ENCODE results near the gene CACNA2D4. TPM values are rescaled to one million over a fixed set of nuclear protein-coding genes. Genes with fewer than 3 reads are reported as not detected.

CACNA2D4 gene
- total RNA-seq, 1 experiment from 2014 or later, result not detected

GRCh38 chr12:1826401-1826800, 92.1 kb downstream of the CACNA2D4 start:
- intact Hi-C loops (cut with micrococcal nuclease), result no loop called here
- no peaks in the 10 kb centered on the region for H4K20me1 ChIP-seq (ENCODE audit: low read length)
- no peak overlapping the region for H3K4me2 ChIP-seq (ENCODE audit: low read length)
- BruUV-seq (replicated peaks), result no TSS peak
- POLR2A ChIA-PET (ENCODE audit: unreplicated experiment), result no interaction called here
- H3K4me1 ChIP-seq (ENCODE audit: insufficient read depth, low read length), result peaks cover 2% of the 10 kb centered on the region; the same call in 1 of the 2 replicates
- no peaks in the 10 kb centered on the region for H3K9me3 ChIP-seq (ENCODE audit: low read length)
- no peak overlapping the region for H3K27ac ChIP-seq (ENCODE audit: low read length)
- no peaks in the 10 kb centered on the region for H3F3A ChIP-seq (ENCODE audit: low read length, unreplicated experiment)
- CTCF ChIA-PET, result no interaction called here
- no peaks in the 10 kb centered on the region for H3K79me2 ChIP-seq (ENCODE audit: low read length)
- no peaks in the 10 kb centered on the region for H3K9me2 ChIP-seq (replicated peaks; ENCODE audit: low read length)
- H3K4me3 ChIP-seq (ENCODE audit: low read length), result no peak overlapping the region
- DNase-seq (no peak), ATAC-seq (no peak)
- H3K27me3 ChIP-seq (ENCODE audit: low read length), result peaks cover 39% of the 10 kb centered on the region
- TF ChIP-seq CTCF (conservative IDR thresholded peaks at IDR 0.05; ENCODE audit: low read depth, low read length) (no peak), EZH2phosphoT487 (IDR thresholded peaks at IDR 0.05; ENCODE audit: borderline replicate concordance, low read length) (no peak)
- no peaks in the 10 kb centered on the region for H3K36me3 ChIP-seq (ENCODE audit: low read depth, low read length)
- H3K9ac ChIP-seq (ENCODE audit: low read length), result no peak overlapping the region
- H2AFZ ChIP-seq (ENCODE audit: low read length), result no peak overlapping the region

- Histone ChIP-seq H4K20me1 (ENCODE audit: low read length) (no peaks in the 10 kb centered on the region), H3F3A (ENCODE audit: low read length, unreplicated experiment) (no peaks in the 10 kb centered on the region), H3K4me3 (ENCODE audit: low read length) (no peak overlapping the region), H3K27me3 (ENCODE audit: low read length) (peaks cover 47% of the 10 kb centered on the region), H3K79me2 (ENCODE audit: low read length) (no peaks in the 10 kb centered on the region), H3K9me3 (ENCODE audit: low read length) (no peaks in the 10 kb centered on the region), H3K36me3 (ENCODE audit: low read depth, low read length) (no peaks in the 10 kb centered on the region), H3K4me2 (ENCODE audit: low read length) (no peak overlapping the region), H3K4me1 (ENCODE audit: insufficient read depth, low read length) (no peaks in the 10 kb centered on the region), H3K27ac (ENCODE audit: low read length) (no peak overlapping the region), H2AFZ (ENCODE audit: low read length) (no peak overlapping the region), H3K9ac (ENCODE audit: low read length) (no peak overlapping the region), H3K9me2 (replicated peaks; ENCODE audit: low read length) (no peaks in the 10 kb centered on the region)
- BruUV-seq (replicated peaks), result no TSS peak
- ATAC-seq, result no peak
- TF ChIP-seq EZH2 (IDR thresholded peaks at IDR 0.05; ENCODE audit: low read length, unreplicated experiment) (no peak), CTCF (conservative IDR thresholded peaks at IDR 0.05; ENCODE audit: low read depth, low read length) (no peak), EZH2phosphoT487 (IDR thresholded peaks at IDR 0.05; ENCODE audit: borderline replicate concordance, low read length) (no peak)
- ChIA-PET POLR2A (ENCODE audit: unreplicated experiment) (no interaction called here), CTCF (no interaction called here)
- intact Hi-C loops (cut with micrococcal nuclease), result no loop called here
- no peak for DNase-seq
Observed at GRCh38 chr12:1825382-1826102, 92.9 kb downstream of the CACNA2D4 start.

- ChIA-PET POLR2A (ENCODE audit: unreplicated experiment) (no interaction called here), CTCF (no interaction called here)
- DNase-seq (no peak), ATAC-seq (no peak)
- Histone ChIP-seq H3K4me1 (ENCODE audit: insufficient read depth, low read length) (no peaks in the 10 kb centered on the region), H3K36me3 (ENCODE audit: low read depth, low read length) (no peaks in the 10 kb centered on the region), H3K9me2 (replicated peaks; ENCODE audit: low read length) (no peaks in the 10 kb centered on the region), H2AFZ (ENCODE audit: low read length) (no peak overlapping the region), H3K4me2 (ENCODE audit: low read length) (no peak overlapping the region), H3K9ac (ENCODE audit: low read length) (no peak overlapping the region), H3K9me3 (ENCODE audit: low read length) (no peaks in the 10 kb centered on the region), H3K27ac (ENCODE audit: low read length) (no peak overlapping the region), H4K20me1 (ENCODE audit: low read length) (no peaks in the 10 kb centered on the region), H3K27me3 (ENCODE audit: low read length) (peaks cover 62% of the 10 kb centered on the region), H3K79me2 (ENCODE audit: low read length) (no peaks in the 10 kb centered on the region), H3K4me3 (ENCODE audit: low read length) (no peak overlapping the region), H3F3A (ENCODE audit: low read length, unreplicated experiment) (no peaks in the 10 kb centered on the region)
- TF ChIP-seq EZH2 (IDR thresholded peaks at IDR 0.05; ENCODE audit: low read length, unreplicated experiment) (no peak), EZH2phosphoT487 (IDR thresholded peaks at IDR 0.05; ENCODE audit: borderline replicate concordance, low read length) (no peak), CTCF (conservative IDR thresholded peaks at IDR 0.05; ENCODE audit: low read depth, low read length) (no peak)
- intact Hi-C loops (cut with micrococcal nuclease), result no loop called here
- no TSS peak for BruUV-seq (replicated peaks)
Observed at GRCh38 chr12:1823237-1823636, 95.2 kb downstream of the CACNA2D4 start.
